OCI-LY1 (cell line): Measurements from ENCODE around the gene PSMD6.

Experiments
- H2AFZ ChIP-seq: fragments of 200-600 bp; sonication (generic), shearing (Covaris generic); 2 replicates; pipeline ENCODE4 v1.6.0; 2014; ENCODE audit warnings: antibody characterized with exemption, mild to moderate bottlenecking, low read length
- H3F3A ChIP-seq: fragments of 200-600 bp; sonication (generic), shearing (Covaris generic); 2 replicates; pipeline ENCODE4 v1.6.0; 2014; ENCODE audit warnings: mild to moderate bottlenecking, antibody characterized with exemption, low read length, moderate library complexity; ENCODE audit not compliant: insufficient read depth
- H3K27ac ChIP-seq: fragments of 200-600 bp; sonication (generic); 2 replicates; pipeline ENCODE4 v1.5.1; 2014; ENCODE audit warnings: low read length, mixed run types, mild to moderate bottlenecking, low read depth; ENCODE audit not compliant: poor library complexity, severe bottlenecking
- H3K27me3 ChIP-seq: fragments of 200-600 bp; sonication (generic); 2 replicates; pipeline ENCODE4 v1.6.0; 2014; ENCODE audit warnings: antibody characterized with exemption, mild to moderate bottlenecking, low read length, moderate library complexity; ENCODE audit not compliant: insufficient read depth
- H3K36me3 ChIP-seq: fragments of 200-600 bp; sonication (generic); 2 replicates; pipeline ENCODE4 v1.6.1; 2014; ENCODE audit warnings: mild to moderate bottlenecking, antibody characterized with exemption, low read length, moderate library complexity, mixed read lengths; ENCODE audit not compliant: insufficient read depth
- H3K4me1 ChIP-seq: fragments of 200-600 bp; sonication (generic); 2 replicates; pipeline ENCODE4 v1.5.1; 2014; ENCODE audit warnings: mild to moderate bottlenecking, low read length, moderate library complexity; ENCODE audit not compliant: insufficient read depth, severe bottlenecking
- H3K4me2 ChIP-seq: fragments of 200-600 bp; sonication (generic), shearing (Covaris generic); 2 replicates; pipeline ENCODE4 v1.6.1; 2014; ENCODE audit warnings: low read length
- H3K4me3 ChIP-seq: fragments of 200-600 bp; sonication (generic); 2 replicates; pipeline ENCODE4 v1.5.1; 2014; ENCODE audit warnings: low read length, low read depth, mild to moderate bottlenecking, mixed read lengths; ENCODE audit not compliant: poor library complexity, severe bottlenecking
- H3K79me2 ChIP-seq: fragments of 200-600 bp; shearing (Covaris generic); 2 replicates; pipeline ENCODE4 v1.6.1; 2016; ENCODE audit warnings: mixed run types, low read length, mixed read lengths; ENCODE audit not compliant: insufficient read depth
- H3K9ac ChIP-seq: fragments of 200-600 bp; sonication (generic), shearing (Covaris generic); 2 replicates; pipeline ENCODE4 v1.6.1; 2014; ENCODE audit warnings: mild to moderate bottlenecking, low read length, mixed read lengths
- H3K9me2 ChIP-seq: fragments of 200-600 bp; sonication (generic), shearing (Covaris generic); 2 replicates; pipeline ENCODE4 v1.6.1; 2014; ENCODE audit warnings: low read depth, mild to moderate bottlenecking, low read length, mixed read lengths
- H3K9me3 ChIP-seq: fragments of 200-600 bp; shearing (Covaris generic); 2 replicates; pipeline ENCODE4 v1.6.1; 2014; ENCODE audit warnings: low read length, mixed read lengths
- H4K20me1 ChIP-seq: fragments of 200-600 bp; sonication (generic), shearing (Covaris generic); 2 replicates; pipeline ENCODE4 v1.6.0; 2016; ENCODE audit warnings: mild to moderate bottlenecking, low read length; ENCODE audit not compliant: insufficient read depth
- EZH2 ChIP-seq: fragments of 200-600 bp; sonication (generic), shearing (Covaris generic); IDR thresholded peaks from 2 replicates; pipeline ENCODE4 v1.8.0; 2017; ENCODE audit warnings: borderline replicate concordance, mixed run types, mild to moderate bottlenecking, antibody characterized with exemption, low read length, moderate library complexity, mixed read lengths
- TF ChIP-seq, protein P1 (sequence below): fragments of 200-600 bp; sonication (generic), shearing (Covaris generic); IDR thresholded peaks from 2 replicates; pipeline ENCODE4 v1.5.1; 2017; ENCODE audit warnings: mild to moderate bottlenecking, antibody characterized with exemption, low read length, moderate library complexity, mixed read lengths

Gene PSMD6

DNA sequence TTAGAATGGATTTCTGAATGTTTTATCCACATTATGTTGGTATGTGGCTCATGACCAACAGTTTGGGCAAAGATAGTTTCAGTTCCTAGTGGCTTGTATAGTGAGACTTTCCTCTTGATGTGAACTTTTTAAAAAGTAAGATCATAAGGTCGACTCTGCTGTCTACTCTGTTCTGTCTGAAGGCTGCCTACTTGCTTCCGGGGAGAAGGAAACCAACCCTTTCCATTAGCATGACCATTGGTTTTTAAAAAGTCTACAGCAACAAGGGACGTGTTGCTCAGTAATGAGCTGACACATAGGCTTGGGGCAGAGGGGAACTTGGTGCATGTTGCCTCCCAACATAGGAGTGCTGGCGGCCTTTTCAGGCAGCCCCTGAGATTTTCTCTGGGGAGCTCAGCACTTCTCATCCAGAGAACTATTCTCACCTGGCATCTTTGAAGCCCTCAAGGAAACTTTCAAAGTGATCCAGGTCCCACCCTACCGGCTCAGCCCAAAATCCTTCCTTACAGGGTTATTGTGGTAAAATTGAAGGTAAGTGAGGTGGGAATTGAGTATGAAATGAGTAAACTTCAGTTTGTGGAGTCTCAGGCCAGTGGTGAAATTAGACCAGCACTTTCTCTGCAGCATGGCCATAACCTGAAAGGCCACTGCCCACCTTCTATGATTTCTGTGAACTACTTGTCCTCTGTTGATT is 30.6 kb downstream of the PSMD6 start:
- no peaks in the 10 kb centered on the region for H3K4me1 ChIP-seq
- peaks cover 98% of the 10 kb centered on the region for H3K36me3 ChIP-seq
- H4K20me1 ChIP-seq, result no peaks in the 10 kb centered on the region
- no peak overlapping the region for H3K27ac ChIP-seq
- no peak overlapping the region for H3K4me3 ChIP-seq
- no peaks in the 10 kb centered on the region for H3K27me3 ChIP-seq
- H3K9me3 ChIP-seq, result no peaks in the 10 kb centered on the region
- no peaks in the 10 kb centered on the region for H3F3A ChIP-seq
- no peak overlapping the region for H3K4me2 ChIP-seq
- H3K9me2 ChIP-seq, result no peaks in the 10 kb centered on the region
- TF ChIP-seq, protein P1, sequence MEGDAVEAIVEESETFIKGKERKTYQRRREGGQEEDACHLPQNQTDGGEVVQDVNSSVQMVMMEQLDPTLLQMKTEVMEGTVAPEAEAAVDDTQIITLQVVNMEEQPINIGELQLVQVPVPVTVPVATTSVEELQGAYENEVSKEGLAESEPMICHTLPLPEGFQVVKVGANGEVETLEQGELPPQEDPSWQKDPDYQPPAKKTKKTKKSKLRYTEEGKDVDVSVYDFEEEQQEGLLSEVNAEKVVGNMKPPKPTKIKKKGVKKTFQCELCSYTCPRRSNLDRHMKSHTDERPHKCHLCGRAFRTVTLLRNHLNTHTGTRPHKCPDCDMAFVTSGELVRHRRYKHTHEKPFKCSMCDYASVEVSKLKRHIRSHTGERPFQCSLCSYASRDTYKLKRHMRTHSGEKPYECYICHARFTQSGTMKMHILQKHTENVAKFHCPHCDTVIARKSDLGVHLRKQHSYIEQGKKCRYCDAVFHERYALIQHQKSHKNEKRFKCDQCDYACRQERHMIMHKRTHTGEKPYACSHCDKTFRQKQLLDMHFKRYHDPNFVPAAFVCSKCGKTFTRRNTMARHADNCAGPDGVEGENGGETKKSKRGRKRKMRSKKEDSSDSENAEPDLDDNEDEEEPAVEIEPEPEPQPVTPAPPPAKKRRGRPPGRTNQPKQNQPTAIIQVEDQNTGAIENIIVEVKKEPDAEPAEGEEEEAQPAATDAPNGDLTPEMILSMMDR, result no peak
- no peak for TF ChIP-seq EZH2
- no peak overlapping the region for H2AFZ ChIP-seq
- no peaks in the 10 kb centered on the region for H3K79me2 ChIP-seq
- H3K9ac ChIP-seq, result no peak overlapping the region

DNA sequence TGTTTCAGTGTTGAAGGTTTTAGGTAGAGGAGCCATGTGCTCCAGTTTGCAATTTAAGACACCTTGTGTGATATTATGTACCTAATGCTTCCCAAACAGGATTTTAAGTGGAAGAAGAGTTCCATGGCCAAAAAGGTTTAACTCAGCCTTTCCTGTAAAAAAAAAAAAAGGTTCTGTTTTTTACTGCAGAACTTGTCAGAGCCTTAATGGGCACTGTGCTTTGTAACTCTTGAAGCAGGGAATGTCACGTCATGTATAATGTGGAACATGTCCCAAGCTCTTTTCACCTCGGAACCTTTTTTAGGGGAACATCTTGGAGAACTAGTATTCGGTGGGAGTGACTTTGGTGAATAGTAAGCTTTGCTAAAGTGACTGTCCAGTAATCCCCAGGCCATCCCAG is 31.6 kb downstream of the PSMD6 start:
- no peaks in the 10 kb centered on the region for H3K9me2 ChIP-seq
- H3F3A ChIP-seq, result no peaks in the 10 kb centered on the region
- no peaks in the 10 kb centered on the region for H3K4me1 ChIP-seq
- H2AFZ ChIP-seq, result no peak overlapping the region
- no peaks in the 10 kb centered on the region for H3K79me2 ChIP-seq
- no peak overlapping the region for H3K9ac ChIP-seq
- no peak overlapping the region for H3K4me2 ChIP-seq
- peaks cover 98% of the 10 kb centered on the region for H3K36me3 ChIP-seq
- TF ChIP-seq, protein P1, result no peak
- TF ChIP-seq EZH2, result no peak
- no peaks in the 10 kb centered on the region for H3K9me3 ChIP-seq
- H3K4me3 ChIP-seq, result no peak overlapping the region
- H3K27ac ChIP-seq, result no peak overlapping the region
- no peaks in the 10 kb centered on the region for H3K27me3 ChIP-seq
- H4K20me1 ChIP-seq, result no peaks in the 10 kb centered on the region

DNA sequence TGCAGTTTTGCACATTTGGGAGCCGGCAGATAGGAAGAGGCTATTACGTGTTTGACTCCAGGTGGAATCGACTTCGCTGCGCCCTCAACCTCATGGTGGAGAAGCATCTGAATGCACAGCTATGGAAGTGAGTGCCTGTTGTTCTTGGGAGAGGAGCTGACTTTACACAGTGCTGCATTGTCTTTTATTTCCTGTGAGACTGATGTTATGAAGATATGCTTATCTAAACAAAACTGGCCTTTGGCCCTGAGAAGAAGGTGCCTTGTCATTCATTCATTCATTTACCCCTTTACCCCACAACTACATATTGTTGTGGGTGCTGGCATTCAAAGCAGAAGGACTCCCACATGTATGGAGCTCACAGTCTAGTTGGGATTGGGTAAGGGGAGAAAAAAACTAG is 32.6 kb downstream of the PSMD6 start:
- H3K79me2 ChIP-seq, result no peaks in the 10 kb centered on the region
- no peaks in the 10 kb centered on the region for H3K9me2 ChIP-seq
- no peaks in the 10 kb centered on the region for H3K27me3 ChIP-seq
- H3K4me2 ChIP-seq, result no peak overlapping the region
- H3K4me1 ChIP-seq, result no peaks in the 10 kb centered on the region
- no peaks in the 10 kb centered on the region for H4K20me1 ChIP-seq
- H2AFZ ChIP-seq, result no peak overlapping the region
- no peak overlapping the region for H3K9ac ChIP-seq
- H3K4me3 ChIP-seq, result no peak overlapping the region
- H3K9me3 ChIP-seq, result no peaks in the 10 kb centered on the region
- TF ChIP-seq EZH2, result no peak
- TF ChIP-seq, protein P1, result no peak
- peaks cover 96% of the 10 kb centered on the region for H3K36me3 ChIP-seq
- H3F3A ChIP-seq, result no peaks in the 10 kb centered on the region
- no peak overlapping the region for H3K27ac ChIP-seq
